TTC549 (cell line): ENCODE measurements around the gene USP13.

Experiments
- FAIRE-seq: peaks from 2 replicates; lab custom pipeline; 2012; peaks lifted over from hg19 to GRCh38; lab: Jason Lieb, UNC

Gene USP13

DNA sequence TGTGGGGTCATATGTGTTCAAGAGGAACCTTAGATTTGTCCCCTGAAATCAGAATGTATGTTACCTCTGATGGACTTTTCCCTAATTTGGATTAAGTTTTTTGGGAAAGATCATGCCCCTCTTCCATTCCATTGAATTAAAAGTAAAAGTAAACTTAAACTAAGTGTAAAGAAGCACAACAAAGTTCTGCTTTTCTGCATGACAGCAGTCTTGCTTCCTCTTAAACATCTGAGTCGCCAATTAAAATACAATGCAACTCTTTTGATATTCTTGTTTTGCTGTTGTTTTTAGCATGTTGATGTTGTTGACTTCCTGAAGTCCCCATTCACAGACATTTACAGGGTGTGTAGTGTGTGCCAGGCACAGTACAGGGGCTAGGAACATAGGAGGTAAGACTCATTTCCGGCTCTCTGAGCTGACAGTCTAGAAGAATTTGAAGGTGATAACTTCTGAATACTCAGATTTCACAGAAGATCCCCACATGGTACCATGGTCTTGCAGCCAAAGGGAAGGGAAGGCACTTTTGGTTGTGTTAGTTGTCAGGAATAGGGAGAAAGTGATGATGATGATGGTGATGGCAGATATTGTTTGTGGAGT lies 45.0 kb downstream of the USP13 start:
- no peak for FAIRE-seq

DNA sequence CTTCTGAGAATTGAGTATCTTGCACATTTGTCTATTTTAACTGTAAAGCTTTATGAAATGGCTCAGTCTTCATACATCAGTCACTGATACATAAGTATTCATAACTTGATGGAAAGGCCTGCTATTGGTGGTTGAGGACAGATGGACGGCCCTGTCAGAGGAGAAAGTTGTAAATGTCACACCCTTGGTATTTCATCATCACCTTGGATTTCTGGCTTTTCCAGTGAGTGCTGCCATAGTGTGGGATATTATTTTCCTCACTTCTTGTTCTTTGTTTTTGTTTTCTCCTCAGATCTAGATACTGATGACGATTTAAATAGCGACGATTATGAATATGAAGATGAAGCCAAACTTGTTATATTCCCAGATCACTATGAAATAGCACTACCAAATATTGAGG lies 47.9 kb downstream of the USP13 start:
- no peak for FAIRE-seq

DNA sequence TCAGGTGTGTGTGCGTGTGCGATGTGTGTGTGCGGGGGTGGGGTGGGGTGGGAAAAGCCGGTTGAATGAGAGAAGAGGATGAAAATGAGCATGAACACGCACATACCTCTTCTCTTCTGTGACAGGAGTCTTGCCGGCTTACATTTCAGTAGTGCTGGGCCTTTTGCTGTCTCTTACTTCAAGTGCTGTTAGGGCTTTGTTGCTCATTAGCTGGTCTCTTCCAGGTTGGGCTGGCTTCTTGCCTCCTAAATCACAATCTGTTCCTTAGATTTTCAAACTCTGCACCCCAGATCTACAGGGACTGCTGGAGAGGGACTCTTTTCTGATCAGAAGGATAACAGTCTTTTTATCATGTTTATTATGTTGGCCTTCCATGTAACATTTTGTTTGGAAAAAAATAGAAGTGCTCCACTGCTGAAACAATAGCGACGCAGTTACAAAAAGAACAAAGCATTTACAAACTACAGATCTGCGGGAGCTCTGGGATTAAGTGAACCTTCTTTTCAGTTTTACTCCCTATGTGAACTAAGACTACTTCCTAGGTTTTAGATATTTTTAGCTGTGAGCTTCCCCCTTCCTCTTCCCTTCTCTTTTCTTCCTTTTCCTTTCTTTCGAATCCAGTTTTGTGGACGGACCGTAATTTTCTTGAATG lies 48.5 kb downstream of the USP13 start:
- no peak for FAIRE-seq

DNA sequence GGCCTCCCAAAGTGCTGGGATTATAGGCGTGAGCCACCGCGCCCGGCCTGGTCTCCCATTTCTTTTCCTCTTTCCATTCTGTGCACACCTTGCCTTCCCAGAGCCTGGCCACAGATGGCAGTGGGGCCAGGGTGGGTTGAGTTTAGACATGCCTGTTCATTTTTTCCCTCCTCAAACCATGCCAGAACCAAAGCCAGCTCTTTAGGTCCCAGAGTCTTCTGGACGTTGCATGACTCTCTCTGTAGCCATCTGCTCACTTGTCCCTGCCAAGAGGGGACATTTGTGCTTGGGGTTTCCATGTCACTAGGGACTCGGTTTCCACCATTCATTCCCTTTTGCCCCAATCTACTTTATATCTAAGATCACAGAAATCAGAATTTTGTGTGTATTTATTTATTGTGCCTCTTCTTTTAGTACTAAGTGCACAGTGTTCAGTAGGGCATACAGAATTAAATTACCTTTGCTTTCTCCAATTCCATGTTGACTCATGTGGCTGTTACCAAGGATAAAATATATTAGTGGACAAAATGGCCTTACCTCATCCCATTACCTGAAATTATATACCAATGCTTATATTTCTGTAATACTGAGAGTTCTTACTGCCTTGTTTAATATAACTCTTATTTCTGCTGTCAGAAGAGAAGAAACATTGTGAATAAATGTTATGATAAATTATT lies 49.6 kb downstream of the USP13 start:
- FAIRE-seq, result no peak

DNA sequence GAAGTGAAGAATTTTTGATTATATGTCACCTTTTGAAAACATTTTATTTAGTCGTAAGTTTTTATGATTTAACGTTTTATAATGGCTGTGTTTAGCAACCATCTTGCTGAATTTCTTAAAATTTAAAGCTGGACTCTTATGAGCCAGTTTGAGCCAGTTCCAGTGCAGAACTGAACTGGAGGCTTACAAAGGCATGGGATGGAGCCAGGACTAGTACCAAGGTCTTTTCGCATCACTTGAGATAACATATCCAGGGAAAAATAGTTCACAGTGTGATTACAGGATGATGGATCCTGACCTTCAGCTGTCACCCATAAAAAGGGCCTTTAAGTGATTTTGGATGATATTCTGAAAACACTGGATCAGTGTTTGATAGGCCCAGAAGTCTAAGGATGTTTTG lies 51.0 kb downstream of the USP13 start:
- no peak for FAIRE-seq

DNA sequence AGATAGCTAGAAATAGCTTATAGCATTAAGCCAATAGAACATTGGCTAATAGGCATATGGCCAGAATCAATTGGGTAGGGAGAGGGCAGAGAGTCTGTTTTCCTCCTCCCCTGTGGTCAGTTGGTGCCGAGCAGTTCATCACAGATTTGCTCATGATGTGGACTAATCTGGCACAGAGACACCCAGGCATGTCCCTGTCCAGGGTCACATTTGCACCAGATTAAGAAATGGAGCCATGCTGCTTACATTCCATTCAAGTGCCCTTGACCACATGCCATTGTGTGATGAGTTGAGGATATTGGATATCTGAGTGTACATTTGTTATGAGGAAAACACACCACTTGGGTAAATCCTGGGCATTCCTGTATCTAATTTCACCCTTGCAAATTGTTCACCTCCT lies 53.4 kb downstream of the USP13 start:
- FAIRE-seq, result no peak

DNA sequence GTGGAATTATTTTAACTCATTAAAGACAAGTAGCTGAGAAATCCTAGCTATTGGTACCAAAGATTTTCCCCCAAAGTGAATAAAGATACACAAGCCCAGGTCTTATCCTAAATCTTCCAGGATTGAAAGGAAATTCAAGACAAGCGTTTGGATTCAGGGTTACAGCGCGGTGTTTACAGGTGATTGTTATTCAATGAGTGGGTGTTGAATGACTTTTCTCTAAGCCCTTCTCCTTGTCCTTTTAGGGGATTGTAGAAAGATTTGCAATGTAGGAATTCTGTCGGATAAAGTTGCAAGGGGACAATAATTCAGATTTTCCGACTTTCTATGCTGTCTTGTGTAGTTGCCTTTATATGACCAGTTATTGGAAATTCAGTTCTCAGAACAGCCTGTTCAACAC lies 57.2 kb downstream of the USP13 start:
- no peak for FAIRE-seq

DNA sequence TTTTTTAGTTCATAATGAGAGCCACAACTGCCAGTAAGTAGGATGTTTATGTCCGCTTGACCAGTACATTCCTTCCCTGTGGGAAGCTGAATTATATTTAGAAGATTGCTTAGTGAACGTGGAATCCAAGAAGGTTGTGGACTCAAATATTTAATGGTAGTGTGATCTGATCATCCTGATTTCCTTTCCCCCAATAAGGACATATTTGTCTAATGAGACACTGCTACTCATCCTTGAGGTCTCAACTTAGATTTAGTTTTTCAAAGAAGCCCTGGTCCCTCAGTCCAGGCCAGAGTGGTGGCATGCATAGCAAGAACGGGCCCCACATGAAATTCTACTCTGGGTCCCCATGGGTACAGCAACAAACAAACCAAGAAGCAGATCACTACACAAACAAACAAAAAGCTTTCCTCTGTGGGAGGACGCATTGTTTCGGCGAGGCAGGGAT lies 60.8 kb downstream of the USP13 start:
- no peak for FAIRE-seq

DNA sequence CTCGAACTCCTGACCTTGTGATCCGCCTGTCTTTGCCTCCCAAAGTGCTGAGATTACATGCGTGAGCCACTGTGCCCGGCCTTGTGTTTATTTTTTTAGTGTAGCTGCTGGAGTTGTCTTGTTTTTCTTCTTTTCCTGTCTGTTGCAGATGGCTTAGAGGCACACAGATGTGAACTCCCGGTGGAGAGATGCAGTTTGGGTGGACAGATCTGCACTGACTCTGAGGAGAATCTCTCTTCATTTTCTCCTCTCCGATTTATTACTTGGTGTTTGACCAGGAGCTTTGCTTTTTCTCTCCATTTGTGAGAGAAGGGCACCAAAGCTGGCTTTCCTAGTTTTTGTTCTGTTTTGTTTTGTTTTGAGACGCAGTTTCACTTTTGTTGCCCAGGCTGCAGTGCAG lies 62.7 kb downstream of the USP13 start:
- no peak for FAIRE-seq

DNA sequence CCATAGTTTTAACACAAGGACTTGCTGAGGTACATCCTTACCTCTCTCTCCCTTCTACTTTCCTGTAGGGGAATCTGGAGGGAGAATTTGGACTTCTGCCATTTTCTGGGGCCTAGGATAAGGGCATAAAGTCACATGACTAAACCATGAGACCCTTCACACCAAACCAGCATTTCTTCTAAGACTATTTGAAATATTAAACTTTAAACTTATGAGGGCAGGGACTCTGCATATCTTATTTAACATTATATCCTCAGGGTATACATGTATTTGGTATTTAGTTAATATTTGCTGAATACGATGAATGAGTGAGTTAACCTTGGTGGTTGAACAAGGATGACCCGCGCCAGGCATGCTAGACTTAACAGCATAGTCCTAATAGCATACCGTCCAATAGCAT lies 63.4 kb downstream of the USP13 start:
- no peak for FAIRE-seq

DNA sequence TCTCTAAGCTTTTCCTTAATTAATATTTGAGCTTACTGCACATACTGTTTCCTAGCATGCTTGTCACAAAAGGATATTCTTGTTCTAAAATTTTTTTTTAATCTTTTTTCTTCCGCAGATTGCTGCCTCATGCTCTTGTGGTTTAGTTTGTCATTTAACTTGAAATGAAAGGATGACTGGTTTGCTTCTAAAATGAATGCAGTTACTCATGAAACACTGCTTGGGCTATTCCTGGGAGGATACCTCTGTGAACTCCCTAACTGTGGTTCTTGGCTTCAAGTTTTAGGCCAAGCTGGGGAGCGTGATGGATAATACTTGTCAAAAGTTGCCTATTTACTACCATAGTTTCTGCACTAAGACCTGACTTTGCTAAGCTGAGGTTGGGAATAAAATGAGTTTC lies 64.0 kb downstream of the USP13 start:
- FAIRE-seq, result no peak

DNA sequence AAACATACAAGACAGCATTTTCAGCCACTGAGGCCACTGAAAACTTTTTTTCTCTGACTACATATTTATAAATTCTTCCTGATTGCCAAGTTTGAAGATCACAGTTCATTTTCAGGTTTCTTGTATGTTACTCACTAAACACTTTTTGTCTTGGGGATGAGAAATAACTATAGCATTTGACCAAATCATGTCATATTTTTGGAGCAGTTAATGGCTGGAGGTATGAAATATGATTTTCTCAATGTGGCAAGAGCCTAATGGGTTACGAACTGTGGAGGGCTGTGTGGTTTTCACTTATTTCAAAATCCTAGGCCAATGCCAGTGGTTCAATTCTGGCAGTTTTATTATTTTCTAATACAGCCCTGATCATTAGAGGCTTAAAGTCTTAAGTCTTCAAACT lies 64.4 kb downstream of the USP13 start:
- FAIRE-seq, result no peak

DNA sequence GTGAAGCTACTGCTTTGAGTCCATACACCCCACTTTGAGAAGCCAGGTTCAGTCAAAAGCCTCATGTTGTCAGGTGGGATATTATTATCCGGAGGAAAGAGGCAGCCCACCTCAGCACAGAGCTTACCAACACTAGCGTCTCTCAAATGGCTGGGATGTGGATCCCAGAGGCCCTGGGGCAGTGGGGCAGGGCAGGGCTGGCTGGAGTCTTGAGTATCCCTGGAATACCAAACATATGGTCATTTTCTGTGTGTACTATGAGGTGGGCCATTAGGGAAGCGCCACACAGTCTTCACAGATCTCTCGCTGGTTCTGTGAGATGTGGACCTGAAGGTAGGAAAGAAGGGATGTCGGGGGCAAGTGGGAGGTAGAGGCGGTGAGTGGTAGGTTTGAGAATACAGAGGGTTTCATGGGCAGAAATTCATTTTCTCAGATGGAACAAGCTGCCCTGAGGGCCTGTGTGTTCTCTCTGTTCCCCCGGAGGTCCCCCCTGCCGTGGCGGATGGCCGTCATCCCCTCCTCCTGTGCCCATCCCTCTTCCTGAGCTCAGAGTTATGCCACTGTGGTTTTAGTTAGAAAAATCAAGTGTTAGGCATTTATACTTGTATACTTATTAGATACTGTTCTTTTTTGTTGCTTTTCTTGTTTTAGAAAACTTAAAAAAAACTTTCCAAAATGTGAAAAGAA lies 66.4 kb downstream of the USP13 start:
- no peak for FAIRE-seq

DNA sequence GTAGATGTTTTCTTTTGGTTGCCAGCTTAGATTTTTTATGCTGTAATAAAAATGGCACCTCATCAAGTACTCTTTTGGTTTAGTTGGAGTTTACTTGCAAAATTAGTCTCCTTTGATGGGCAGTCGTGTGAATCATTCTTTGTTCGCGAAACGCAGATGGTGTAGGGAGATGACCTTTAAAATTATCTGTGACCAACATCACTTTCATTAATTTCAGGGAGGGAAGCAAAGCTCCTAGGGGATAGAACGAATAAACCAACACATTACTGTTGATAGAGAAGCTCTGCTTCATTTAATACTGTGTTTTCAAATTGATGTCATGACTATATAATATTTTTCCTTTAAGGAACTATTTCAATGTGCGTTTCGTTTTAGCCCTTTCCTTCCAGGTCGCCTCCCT lies 67.4 kb downstream of the USP13 start:
- no peak for FAIRE-seq

DNA sequence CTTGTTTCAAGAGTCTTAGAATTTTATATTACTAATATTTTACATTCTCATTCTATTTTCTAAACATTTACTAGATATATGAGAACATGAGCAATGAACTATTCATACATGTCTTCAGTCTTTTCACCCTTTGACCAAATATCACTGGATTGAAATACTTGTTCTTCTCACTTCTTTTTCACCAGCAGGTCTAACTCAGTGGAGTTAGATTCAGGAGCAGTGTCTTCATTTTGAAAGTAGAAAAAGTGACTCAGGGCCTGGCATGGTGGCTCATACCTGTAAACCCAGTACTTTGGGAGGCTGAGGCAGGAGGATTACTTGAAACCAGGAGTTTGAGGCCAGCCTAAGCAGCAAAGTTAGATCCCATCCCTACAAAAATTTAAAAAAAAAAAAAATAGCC lies 70.8 kb downstream of the USP13 start:
- no peak for FAIRE-seq

DNA sequence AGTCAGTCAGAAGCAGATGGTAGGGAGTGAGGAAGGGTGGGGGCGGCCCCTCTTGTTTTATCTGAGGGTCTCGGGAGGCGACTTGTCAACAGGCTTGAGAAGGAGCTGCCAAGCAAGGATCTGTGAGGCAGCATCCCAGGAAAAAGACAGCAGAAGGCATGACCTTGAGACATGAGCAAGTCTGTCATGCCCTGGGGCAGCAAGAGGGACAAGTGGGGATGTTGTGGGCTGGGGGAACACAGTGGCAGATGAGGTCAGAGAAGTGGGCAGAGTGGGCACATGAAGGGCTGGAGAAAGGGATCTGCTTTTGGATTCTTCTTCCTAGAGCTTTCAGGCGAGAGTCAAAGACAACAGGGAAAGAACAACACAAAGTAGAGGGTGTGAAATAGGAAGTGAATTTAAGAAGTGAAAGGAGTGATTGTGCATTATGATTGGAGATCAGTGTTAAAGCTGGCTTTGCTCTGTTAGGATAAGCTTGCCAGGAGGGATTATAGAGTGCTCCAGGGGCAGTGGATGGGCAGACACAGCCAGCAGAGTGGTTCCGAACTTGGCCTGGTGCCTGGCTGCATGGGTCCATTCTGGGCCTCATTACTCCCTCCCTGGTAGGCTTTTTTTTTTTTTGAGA lies 73.3 kb downstream of the USP13 start:
- FAIRE-seq, result no peak

DNA sequence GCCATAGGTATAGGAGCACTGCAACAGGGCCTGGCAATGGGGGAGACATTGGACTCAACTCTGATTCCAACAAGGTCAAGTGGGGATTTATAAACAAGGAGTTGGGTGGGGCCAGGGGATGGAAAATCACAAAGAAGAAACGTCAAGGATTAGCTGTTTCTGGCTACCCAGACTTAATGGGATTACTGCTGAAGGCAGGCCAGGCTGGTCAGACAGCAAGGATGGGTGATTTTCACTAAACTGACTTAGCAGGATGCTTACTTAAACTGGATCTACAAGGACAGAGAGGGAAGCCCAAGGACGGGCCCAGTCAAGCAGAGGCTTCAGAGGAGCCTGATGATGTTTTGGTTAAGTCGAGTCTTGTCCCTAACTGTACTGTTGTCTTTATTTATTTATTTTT lies 76.2 kb downstream of the USP13 start:
- no peak for FAIRE-seq

DNA sequence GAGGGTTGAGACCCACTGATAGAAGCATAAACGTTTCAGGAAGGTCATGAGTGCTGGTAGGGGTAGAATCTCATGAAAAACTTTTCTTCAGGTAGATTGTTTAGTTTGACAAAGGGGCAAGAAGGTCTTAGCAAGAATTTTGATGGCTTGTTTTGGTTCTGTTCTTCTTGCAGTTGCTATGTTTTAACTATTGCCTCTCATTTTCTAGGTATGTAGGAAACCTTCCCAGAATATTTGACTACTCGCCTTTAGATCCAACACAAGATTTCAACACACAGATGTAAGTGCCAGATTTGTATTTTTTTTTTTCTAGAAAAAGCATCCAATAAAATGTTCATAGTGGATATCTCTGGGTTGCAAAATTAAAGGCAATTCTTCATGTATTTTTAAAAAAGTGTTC lies 77.1 kb downstream of the USP13 start:
- no peak for FAIRE-seq

DNA sequence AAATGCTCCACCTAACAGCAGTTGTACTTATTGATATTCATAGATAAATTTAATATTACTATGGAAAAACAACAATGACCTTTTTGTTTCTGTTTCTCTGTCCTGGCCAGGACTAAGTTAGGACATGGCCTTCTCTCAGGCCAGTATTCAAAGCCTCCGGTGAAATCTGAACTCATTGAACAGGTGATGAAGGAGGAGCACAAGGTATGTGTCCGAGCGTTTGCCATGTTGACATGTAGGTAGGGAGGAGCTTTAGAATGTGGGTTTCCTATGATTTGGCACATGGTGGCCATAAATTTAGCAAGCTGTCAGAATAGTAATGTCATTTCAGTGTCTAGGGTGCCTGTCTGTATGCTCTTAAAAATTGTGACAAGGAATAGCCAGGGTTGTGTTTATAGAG lies 77.7 kb downstream of the USP13 start:
- no peak for FAIRE-seq

DNA sequence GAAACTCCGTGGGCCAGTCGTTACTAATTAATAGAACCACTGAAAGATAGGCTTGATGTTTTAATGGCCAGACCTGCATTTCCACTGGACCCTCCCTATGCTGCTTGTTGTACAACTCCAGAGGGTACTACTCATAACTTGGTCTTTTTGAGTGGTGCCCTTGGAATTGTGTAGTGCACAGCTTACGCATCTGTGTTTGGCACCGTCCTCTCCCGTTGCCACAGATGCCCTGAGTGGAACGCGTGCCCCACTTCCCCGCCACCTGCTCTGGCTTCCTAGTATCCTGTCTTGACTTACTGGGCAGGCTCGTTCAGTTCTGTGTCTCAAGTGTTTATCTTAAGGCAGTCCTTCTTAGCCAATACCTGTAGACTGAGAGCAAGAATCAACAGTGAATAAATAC lies 78.7 kb downstream of the USP13 start:
- no peak for FAIRE-seq

DNA sequence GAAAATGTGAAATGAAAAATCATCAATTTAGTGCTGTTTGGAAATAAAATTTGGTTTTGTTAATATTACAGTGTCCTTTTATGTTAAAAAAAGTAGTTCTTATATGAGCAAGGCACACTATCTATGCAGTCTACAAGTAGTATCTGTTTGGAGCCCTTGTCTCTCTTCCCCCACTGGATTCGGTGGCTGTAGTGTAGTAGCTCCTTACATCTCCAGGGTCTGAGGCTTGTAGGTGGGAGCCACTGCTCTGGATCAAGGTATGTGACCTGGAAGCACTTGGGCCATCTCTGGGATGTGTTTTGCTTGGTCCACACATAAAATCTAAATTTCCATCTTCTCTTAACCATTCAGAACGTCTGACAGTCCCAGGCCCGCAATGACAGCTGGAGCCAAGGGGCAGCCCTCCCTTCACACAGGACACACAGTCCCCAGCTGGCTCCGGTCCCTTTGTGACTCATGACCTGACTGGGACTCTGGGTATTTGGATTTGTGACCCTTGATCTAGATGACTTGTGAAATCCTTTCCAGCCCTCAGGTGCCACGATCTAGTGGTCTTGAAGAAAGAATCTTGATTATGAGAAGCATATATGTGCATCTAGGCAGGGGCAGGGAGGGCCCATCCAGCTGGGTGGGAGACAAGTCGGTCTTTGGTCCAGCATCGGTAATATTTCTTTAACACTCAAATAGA lies 80.0 kb downstream of the USP13 start:
- no peak for FAIRE-seq

DNA sequence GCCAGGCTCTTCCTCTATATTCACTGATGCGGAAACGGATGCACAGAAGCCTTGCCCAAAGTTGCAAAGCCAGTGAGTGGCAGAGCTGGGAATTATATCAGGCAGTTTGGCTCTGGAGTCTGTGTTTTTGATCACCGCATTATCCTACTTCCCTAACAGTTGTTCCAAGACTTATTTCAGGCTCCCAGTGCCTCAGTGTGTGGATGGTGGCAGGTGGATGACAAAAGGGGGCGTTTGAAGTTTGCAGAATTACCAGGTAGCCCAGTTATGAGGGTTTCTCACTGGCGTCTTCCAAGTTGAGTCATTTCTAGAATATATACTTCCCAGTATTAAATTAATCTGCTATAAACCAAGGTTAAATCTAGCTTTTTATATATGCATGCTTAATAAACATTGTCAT lies 81.0 kb downstream of the USP13 start:
- no peak for FAIRE-seq
